GM12878 (cell line): ENCODE measurements around the gene CNTLN.

ENCODE experiments used
- ATF2 ChIP-seq: IDR thresholded peaks from 2 replicates; pipeline ENCODE4 v1.6.1; 2012; ENCODE audit warnings: low read length, inconsistent platforms
- CREM ChIP-seq: IDR thresholded peaks from 2 replicates; pipeline ENCODE4 v1.6.1; 2014; ENCODE audit warnings: antibody characterized with exemption, low read depth
- CTCF ChIP-seq, 3 experiments: IDR thresholded peaks in 2 of 3; conservative IDR thresholded peaks in 1 of 3; 2 replicates each; pipeline ENCODE4 v1.5.1; 2011; ENCODE audit warnings: low read depth in 3 of 3, low read length in 3 of 3, mild to moderate bottlenecking in 3 of 3, control low read depth in 2 of 3, moderate library complexity in 2 of 3, inconsistent platforms in 1 of 3, mixed read lengths in 1 of 3; ENCODE audit not compliant: control insufficient read depth in 2 of 3, insufficient read depth in 1 of 3; ENCODE audit errors: extremely low read depth in 1 of 3
- E2F8 ChIP-seq: fragments of 450-650 bp; IDR thresholded peaks from 2 replicates; pipeline ENCODE4 v1.6.1; 2018; ENCODE audit warnings: mild to moderate bottlenecking, low read depth, moderate library complexity; ENCODE audit not compliant: partially characterized antibody
- EP300 ChIP-seq, 2 experiments: fragments of 150-350 bp in 1 of 2; IDR thresholded peaks; 2 replicates each; pipeline ENCODE4 v1.6.1; 2011 to 2012; ENCODE audit warnings: low read depth in 2 of 2, low read length in 2 of 2, borderline replicate concordance in 1 of 2, improper control_type of control experiment in 1 of 2, inconsistent platforms in 1 of 2; ENCODE audit not compliant: control insufficient read depth in 1 of 2
- EZH2 ChIP-seq: IDR thresholded peaks from 2 replicates; pipeline ENCODE4 v1.6.1; 2012; ENCODE audit warnings: low read depth, mild to moderate bottlenecking, control low read depth, inconsistent platforms, low read length, borderline replicate concordance; ENCODE audit not compliant: control insufficient read depth
- NR2C2 ChIP-seq: IDR thresholded peaks from 2 replicates; pipeline ENCODE4 v1.6.1; 2011; ENCODE audit warnings: borderline replicate concordance, low read depth; ENCODE audit not compliant: control insufficient read depth, insufficient read length
- POLR2A ChIP-seq: IDR thresholded peaks from 2 replicates; pipeline ENCODE4 v1.6.1; 2011; ENCODE audit warnings: low read depth, mild to moderate bottlenecking, low read length
- REST ChIP-seq: IDR thresholded peaks from 2 replicates; pipeline ENCODE4 v1.6.1; 2012; ENCODE audit warnings: mild to moderate bottlenecking, low read depth, low read length
- SMC3 ChIP-seq: IDR thresholded peaks from 2 replicates; pipeline ENCODE4 v1.6.1; 2011; ENCODE audit warnings: low read length, improper control_type of control experiment, borderline replicate concordance
- TAF1 ChIP-seq: IDR thresholded peaks from 2 replicates; pipeline ENCODE4 v1.6.1; 2011; ENCODE audit warnings: mild to moderate bottlenecking, low read depth, low read length, borderline replicate concordance

- TF ChIP-seq POLR2A = no peak
- TF ChIP-seq TAF1 = no peak
- TF ChIP-seq REST = no peak
- TF ChIP-seq ATF2 = no peak
- TF ChIP-seq SMC3 = no peak
- TF ChIP-seq EZH2 = no peak
- TF ChIP-seq CREM = no peak
- TF ChIP-seq NR2C2 = no peak
- TF ChIP-seq E2F8 = no peak
- no peak for TF ChIP-seq CTCF (IDR thresholded peaks at IDR 0.05 in 2 of 3, conservative IDR thresholded peaks at IDR 0.05 in 1 of 3; ENCODE audit: control insufficient read depth in 2 of 3, extremely low read depth in 1 of 3, insufficient read depth in 1 of 3, low read depth in 3 of 3, low read length in 3 of 3)
- no peak for TF ChIP-seq EP300 (IDR thresholded peaks at IDR 0.05; ENCODE audit: borderline replicate concordance in 1 of 2, control insufficient read depth in 1 of 2, low read depth in 2 of 2, low read length in 2 of 2)
Measured at GRCh38 chr9:17131494-17131893, 3.3 kb upstream of the CNTLN start.
